ENCODE data around the gene RNU6-8.

The RNU6-8 gene

GRCh38 chr14:32186248-32186647 lies 16.8 kb downstream of the RNU6-8 start:
- no peak overlapping the region for H2AFZ ChIP-seq (ENCODE audit: low read depth)
- H3K27ac ChIP-seq = no peak overlapping the region
- H3K4me2 ChIP-seq = no peak overlapping the region
- no peak overlapping the region for H3K4me3 ChIP-seq (IDR thresholded peaks at IDR 0.05; ENCODE audit: insufficient read depth, low read depth, low read length)
- H3K79me2 ChIP-seq (ENCODE audit: insufficient read depth, low read depth) = no peaks in the 10 kb centered on the region
- no peak for TF ChIP-seq CTCF (conservative IDR thresholded peaks at IDR 0.05; ENCODE audit: low read depth, low read length)
- no peaks in the 10 kb centered on the region for H3K27me3 ChIP-seq (ENCODE audit: insufficient read depth, low read depth)
- no peak overlapping the region for H3K9ac ChIP-seq
- H4K20me1 ChIP-seq (ENCODE audit: insufficient read depth) = no peaks in the 10 kb centered on the region
- H3K4me1 ChIP-seq (ENCODE audit: low read depth, poor library complexity, severe bottlenecking) = peaks cover 4% of the 10 kb centered on the region
- no peaks in the 10 kb centered on the region for H3K36me3 ChIP-seq (ENCODE audit: insufficient read depth)

- H2AFZ ChIP-seq (ENCODE audit: low read depth) = no peak overlapping the region
- TF ChIP-seq CTCF (conservative IDR thresholded peaks at IDR 0.05; ENCODE audit: low read depth, low read length) = no peak
- no peaks in the 10 kb centered on the region for H3K27me3 ChIP-seq (ENCODE audit: insufficient read depth, low read depth)
- H3K4me3 ChIP-seq (IDR thresholded peaks at IDR 0.05; ENCODE audit: insufficient read depth, low read depth, low read length) = no peak overlapping the region
- H3K79me2 ChIP-seq (ENCODE audit: insufficient read depth, low read depth) = no peaks in the 10 kb centered on the region
- H4K20me1 ChIP-seq (ENCODE audit: insufficient read depth) = no peaks in the 10 kb centered on the region
- no peak overlapping the region for H3K4me2 ChIP-seq
- peaks cover 4% of the 10 kb centered on the region for H3K4me1 ChIP-seq (ENCODE audit: low read depth, poor library complexity, severe bottlenecking)
- no peaks in the 10 kb centered on the region for H3K36me3 ChIP-seq (ENCODE audit: insufficient read depth)
- no peak overlapping the region for H3K27ac ChIP-seq
- no peak overlapping the region for H3K9ac ChIP-seq
Observed at GRCh38 chr14:32185097-32185496, 18.0 kb downstream of the RNU6-8 start.

GRCh38 chr14:32183151-32184058 lies 19.7 kb downstream of the RNU6-8 start:
- H3K79me2 ChIP-seq (ENCODE audit: insufficient read depth, low read depth) = no peaks in the 10 kb centered on the region
- no peak overlapping the region for H3K4me2 ChIP-seq
- no peak overlapping the region for H3K4me3 ChIP-seq (IDR thresholded peaks at IDR 0.05; ENCODE audit: insufficient read depth, low read depth, low read length)
- H3K27ac ChIP-seq = no peak overlapping the region
- no peaks in the 10 kb centered on the region for H3K27me3 ChIP-seq (ENCODE audit: insufficient read depth, low read depth)
- H3K9ac ChIP-seq = no peak overlapping the region
- H2AFZ ChIP-seq (ENCODE audit: low read depth) = no peak overlapping the region
- no peaks in the 10 kb centered on the region for H3K36me3 ChIP-seq (ENCODE audit: insufficient read depth)
- peaks cover 4% of the 10 kb centered on the region for H3K4me1 ChIP-seq (ENCODE audit: low read depth, poor library complexity, severe bottlenecking)
- H4K20me1 ChIP-seq (ENCODE audit: insufficient read depth) = no peaks in the 10 kb centered on the region
- TF ChIP-seq CTCF (conservative IDR thresholded peaks at IDR 0.05; ENCODE audit: low read depth, low read length) = no peak

- no peak overlapping the region for H2AFZ ChIP-seq (ENCODE audit: low read depth)
- no peaks in the 10 kb centered on the region for H3K4me1 ChIP-seq (ENCODE audit: low read depth, poor library complexity, severe bottlenecking)
- no peaks in the 10 kb centered on the region for H3K79me2 ChIP-seq (ENCODE audit: insufficient read depth, low read depth)
- H3K4me3 ChIP-seq (IDR thresholded peaks at IDR 0.05; ENCODE audit: insufficient read depth, low read depth, low read length) = no peak overlapping the region
- no peaks in the 10 kb centered on the region for H4K20me1 ChIP-seq (ENCODE audit: insufficient read depth)
- no peak overlapping the region for H3K4me2 ChIP-seq
- no peak overlapping the region for H3K27ac ChIP-seq
- no peak for TF ChIP-seq CTCF (conservative IDR thresholded peaks at IDR 0.05; ENCODE audit: low read depth, low read length)
- no peaks in the 10 kb centered on the region for H3K36me3 ChIP-seq (ENCODE audit: insufficient read depth)
- no peaks in the 10 kb centered on the region for H3K27me3 ChIP-seq (ENCODE audit: insufficient read depth, low read depth)
- H3K9ac ChIP-seq = no peak overlapping the region
Observed at GRCh38 chr14:32171469-32171868, 31.6 kb downstream of the RNU6-8 start.
